HEK293T (cell line): ENCODE data around the gene GSTM2.

Experiments
- BHLHE40 ChIP-seq: fragments of 450-650 bp; IDR thresholded peaks from 2 replicates; pipeline ENCODE4 v1.6.1; 2016; ENCODE audit warnings: mild to moderate bottlenecking, moderate library complexity, borderline replicate concordance
- FOXA1 ChIP-seq: fragments of 450-650 bp; IDR thresholded peaks from 2 replicates; pipeline ENCODE4 v1.6.1; 2016; ENCODE audit warnings: mild to moderate bottlenecking
- FOXK2 ChIP-seq: fragments of 450-650 bp; IDR thresholded peaks from 2 replicates; pipeline ENCODE4 v1.6.1; 2016; ENCODE audit warnings: mild to moderate bottlenecking
- LEF1 ChIP-seq: fragments of 450-650 bp; IDR thresholded peaks from 2 replicates; pipeline ENCODE4 v1.6.1; 2017; ENCODE audit warnings: mild to moderate bottlenecking, borderline replicate concordance
- SP1 ChIP-seq: fragments of 450-650 bp; IDR thresholded peaks from 2 replicates; pipeline ENCODE4 v1.6.1; 2017

DNA sequence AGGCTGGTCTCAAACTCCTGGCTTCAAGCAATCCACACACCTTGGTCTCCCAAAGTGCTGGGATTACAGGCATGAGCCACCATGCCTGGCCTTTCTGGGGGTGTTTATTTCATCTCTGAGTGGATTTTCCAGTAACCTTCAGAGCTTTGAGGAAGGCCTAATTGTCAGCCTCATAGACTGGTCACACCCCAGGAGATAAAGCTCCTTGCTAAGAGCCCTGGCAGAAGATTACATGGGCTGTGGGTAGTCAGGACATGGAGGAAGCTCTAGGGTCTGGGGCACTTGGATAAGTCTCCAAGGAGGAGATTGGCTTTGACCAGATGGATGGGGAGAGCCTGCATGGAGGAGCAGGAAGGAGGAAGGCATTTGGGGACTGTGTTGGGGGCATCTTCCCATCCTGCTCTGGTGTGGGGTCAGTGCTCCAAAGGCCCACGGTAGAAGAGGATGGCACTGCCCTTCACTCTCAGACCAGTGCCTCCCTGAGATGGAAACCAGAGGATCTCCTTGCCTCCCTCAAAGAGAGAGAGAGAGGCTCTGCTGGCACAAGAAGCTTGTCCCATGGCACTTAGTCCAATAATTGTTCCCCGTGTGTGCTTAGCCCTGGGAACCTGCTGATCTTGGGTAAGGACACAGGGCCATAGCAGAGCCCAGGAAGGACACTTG, 26.6 kb upstream of the GSTM2 start:
- TF ChIP-seq LEF1 (no peak), FOXA1 (no peak), SP1 (no peak), FOXK2 (no peak), BHLHE40 (no peak)
